Caco-2 (cell line): ENCODE measurements around the gene AGRN. TPM values are rescaled to one million over a fixed set of nuclear protein-coding genes. Genes with fewer than 3 reads are reported as not detected.

Source experiments
- BruUV-seq: library from RNA; stranded (reverse); fragments of 400-500 nt; replicated peaks from 2 replicates; lab custom pipeline; 2021; lab: Mats Ljungman, UMichigan
- CTCF ChIA-PET: fragments of 300-600 bp; sonication (Branson Sonifier 250); formaldehyde crosslinking; loops from one replicate; lab custom pipeline; 2022; ENCODE audit warnings: antibody characterized with exemption; lab: Charles Lee
- POLR2A ChIA-PET: fragments of 300-600 bp; sonication (Branson Sonifier 250); formaldehyde crosslinking; loops from one replicate; lab custom pipeline; 2022; ENCODE audit warnings: antibody characterized with exemption; lab: Charles Lee
- DNase-seq, 2 experiments: peaks; one replicate each; pipeline versions ENCODE4 v3.0.0 to v3.0.0-alpha.2; 2020 to 2022
- H3K27me3 ChIP-seq: replicated peaks from 2 replicates; pipeline ENCODE4 v1.6.0; 2011; ENCODE audit warnings: low read length; ENCODE audit not compliant: control insufficient read depth, insufficient read depth
- H3K36me3 ChIP-seq: 2 replicates; pipeline ENCODE4 v1.5.1; 2011; ENCODE audit warnings: low read length; ENCODE audit not compliant: control insufficient read depth, insufficient read depth
- H3K4me1 ChIP-seq: fragments of 250-450 bp; sonication (Bioruptor Pico); 2 replicates; pipeline ENCODE4 v1.5.1; 2020; ENCODE audit warnings: mild to moderate bottlenecking
- H3K4me3 ChIP-seq: 2 replicates; pipeline ENCODE4 v1.5.1; 2011; ENCODE audit warnings: low read depth, mild to moderate bottlenecking, control low read depth, low read length
- H3K9me3 ChIP-seq: fragments of 250-450 bp; sonication (Bioruptor Pico); 2 replicates; pipeline ENCODE4 v1.5.1; 2020; ENCODE audit warnings: mild to moderate bottlenecking, moderate library complexity
- H3K27ac Mint-ChIP-seq: one replicate; pipeline ENCODE4 v1.8.0; 2022; ENCODE audit warnings: mixed read lengths; ENCODE audit not compliant: unreplicated experiment
- H3K27me3 Mint-ChIP-seq: one replicate; pipeline ENCODE4 v1.8.0; 2022; ENCODE audit warnings: mixed read lengths; ENCODE audit not compliant: insufficient read depth, unreplicated experiment
- H3K36me3 Mint-ChIP-seq: one replicate; pipeline ENCODE4 v1.8.0; 2022; ENCODE audit warnings: mild to moderate bottlenecking, mixed read lengths; ENCODE audit not compliant: insufficient read depth, unreplicated experiment
- H3K4me1 Mint-ChIP-seq: one replicate; pipeline ENCODE4 v1.8.0; 2022; ENCODE audit warnings: low read depth, mixed read lengths; ENCODE audit not compliant: unreplicated experiment
- H3K4me3 Mint-ChIP-seq: one replicate; pipeline ENCODE4 v1.8.0; 2022; ENCODE audit warnings: mild to moderate bottlenecking, moderate library complexity, mixed read lengths; ENCODE audit not compliant: unreplicated experiment
- H3K9me3 Mint-ChIP-seq: one replicate; pipeline ENCODE4 v1.8.0; 2022; ENCODE audit warnings: mixed read lengths; ENCODE audit not compliant: unreplicated experiment
- intact Hi-C: fragments of 100-400 bp; cut with micrococcal nuclease; formaldehyde crosslinking; loops from one replicate; pipeline ENCODE4 v1.10.0; 2022; ENCODE audit not compliant: unreplicated experiment
- total RNA-seq: library from RNA; stranded (reverse); gene quantifications from 2 replicates; pipeline ENCODE4 v1.2.3, GENCODE V29; 2022
- TF ChIP-seq, protein P1 (sequence below), 2 experiments: fragments of 200-600 bp in 1 of 2; IDR thresholded peaks; 1 replicate in 1 of 2; 2 replicates in 1 of 2; pipeline versions ENCODE4 v1.5.1 to v1.8.0; 2011 to 2022; ENCODE audit warnings: antibody characterized with exemption in 1 of 2, control low read depth in 1 of 2, inconsistent platforms in 1 of 2, low read depth in 1 of 2, low read length in 1 of 2, mild to moderate bottlenecking in 1 of 2, moderate library complexity in 1 of 2; ENCODE audit not compliant: insufficient read depth in 1 of 2, severe bottlenecking in 1 of 2, unreplicated experiment in 1 of 2

The AGRN gene
- total RNA-seq, 1 experiment from 2014 or later: 176 TPM

DNA sequence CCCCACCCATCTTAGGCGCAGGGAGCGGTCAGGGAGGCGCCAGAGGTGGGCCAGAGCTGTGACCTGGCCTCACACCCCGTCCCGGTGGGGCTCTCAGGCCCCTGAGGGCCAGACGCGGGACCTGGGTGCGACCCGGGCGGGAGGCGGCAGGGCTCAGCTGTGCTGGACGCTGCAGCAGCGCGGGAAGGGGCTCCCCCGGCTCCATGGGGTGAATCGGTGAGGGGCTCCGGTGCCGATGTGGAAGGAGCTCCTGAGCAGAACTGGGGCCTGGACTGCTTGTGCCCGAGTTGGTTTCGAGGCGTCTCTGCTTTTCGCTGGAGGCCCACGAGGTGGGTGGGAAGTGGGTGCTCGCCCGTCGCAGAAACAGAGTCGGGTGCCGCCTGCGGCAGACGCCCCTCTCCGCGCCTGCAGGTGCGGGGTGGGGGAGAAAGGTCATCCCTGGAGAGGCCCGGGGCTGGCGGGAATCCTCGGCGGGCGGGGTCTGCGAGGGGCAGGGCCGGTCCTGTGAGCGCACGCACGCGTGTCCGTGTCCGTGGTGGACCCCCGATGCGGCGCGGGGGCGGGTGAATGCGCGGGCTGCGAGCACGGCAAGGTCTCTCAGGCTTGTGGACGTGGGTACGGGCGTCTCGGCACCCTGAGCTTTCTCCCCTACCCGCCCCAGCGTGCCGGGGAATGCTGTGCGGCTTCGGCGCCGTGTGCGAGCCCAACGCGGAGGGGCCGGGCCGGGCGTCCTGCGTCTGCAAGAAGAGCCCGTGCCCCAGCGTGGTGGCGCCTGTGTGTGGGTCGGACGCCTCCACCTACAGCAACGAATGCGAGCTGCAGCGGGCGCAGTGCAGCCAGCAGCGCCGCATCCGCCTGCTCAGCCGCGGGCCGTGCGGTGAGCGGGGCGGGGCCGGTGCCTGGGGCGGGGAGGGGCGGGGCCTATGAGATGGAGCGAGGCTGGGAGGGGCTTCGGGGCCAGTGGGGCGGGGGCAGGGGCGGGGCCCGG lies 20.4 kb downstream of the AGRN start:
- Histone ChIP-seq H3K4me3 (no peak overlapping the region), H3K4me1 (peaks cover 18% of the 10 kb centered on the region), H3K27me3 (no peaks in the 10 kb centered on the region), H3K36me3 (no peaks in the 10 kb centered on the region; the same call in none of the 2 replicates), H3K9me3 (no peaks in the 10 kb centered on the region)
- H3K4me1 Mint-ChIP-seq: no peaks in the 10 kb centered on the region
- intact Hi-C loops: no loop called here
- TF ChIP-seq, protein P1, sequence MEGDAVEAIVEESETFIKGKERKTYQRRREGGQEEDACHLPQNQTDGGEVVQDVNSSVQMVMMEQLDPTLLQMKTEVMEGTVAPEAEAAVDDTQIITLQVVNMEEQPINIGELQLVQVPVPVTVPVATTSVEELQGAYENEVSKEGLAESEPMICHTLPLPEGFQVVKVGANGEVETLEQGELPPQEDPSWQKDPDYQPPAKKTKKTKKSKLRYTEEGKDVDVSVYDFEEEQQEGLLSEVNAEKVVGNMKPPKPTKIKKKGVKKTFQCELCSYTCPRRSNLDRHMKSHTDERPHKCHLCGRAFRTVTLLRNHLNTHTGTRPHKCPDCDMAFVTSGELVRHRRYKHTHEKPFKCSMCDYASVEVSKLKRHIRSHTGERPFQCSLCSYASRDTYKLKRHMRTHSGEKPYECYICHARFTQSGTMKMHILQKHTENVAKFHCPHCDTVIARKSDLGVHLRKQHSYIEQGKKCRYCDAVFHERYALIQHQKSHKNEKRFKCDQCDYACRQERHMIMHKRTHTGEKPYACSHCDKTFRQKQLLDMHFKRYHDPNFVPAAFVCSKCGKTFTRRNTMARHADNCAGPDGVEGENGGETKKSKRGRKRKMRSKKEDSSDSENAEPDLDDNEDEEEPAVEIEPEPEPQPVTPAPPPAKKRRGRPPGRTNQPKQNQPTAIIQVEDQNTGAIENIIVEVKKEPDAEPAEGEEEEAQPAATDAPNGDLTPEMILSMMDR (IDR thresholded peaks at IDR 0.05; ENCODE audit: insufficient read depth in 1 of 2, low read depth in 1 of 2, low read length in 1 of 2, severe bottlenecking in 1 of 2, unreplicated experiment in 1 of 2): no peak
- H3K27me3 Mint-ChIP-seq: no peaks in the 10 kb centered on the region
- H3K9me3 Mint-ChIP-seq: no peaks in the 10 kb centered on the region
- DNase-seq: no peak
- H3K27ac Mint-ChIP-seq: peak overlapping the region; percentile 53
- ChIA-PET CTCF (no interaction called here), POLR2A (no interaction called here)
- H3K4me3 Mint-ChIP-seq: no peak overlapping the region
- peaks cover 38% of the 10 kb centered on the region for H3K36me3 Mint-ChIP-seq
- BruUV-seq: no TSS peak

DNA sequence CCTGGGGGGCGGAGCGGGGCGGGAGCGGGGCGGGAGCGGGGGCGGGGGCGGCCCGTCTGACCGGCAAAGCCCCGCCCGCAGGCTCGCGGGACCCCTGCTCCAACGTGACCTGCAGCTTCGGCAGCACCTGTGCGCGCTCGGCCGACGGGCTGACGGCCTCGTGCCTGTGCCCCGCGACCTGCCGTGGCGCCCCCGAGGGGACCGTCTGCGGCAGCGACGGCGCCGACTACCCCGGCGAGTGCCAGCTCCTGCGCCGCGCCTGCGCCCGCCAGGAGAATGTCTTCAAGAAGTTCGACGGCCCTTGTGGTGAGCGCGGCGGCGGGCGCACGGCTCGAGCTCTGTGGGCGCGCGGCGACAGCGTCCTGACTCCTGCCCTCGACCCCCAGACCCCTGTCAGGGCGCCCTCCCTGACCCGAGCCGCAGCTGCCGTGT lies 21.2 kb downstream of the AGRN start:
- no peaks in the 10 kb centered on the region for H3K27me3 ChIP-seq
- H3K9me3 ChIP-seq: no peaks in the 10 kb centered on the region
- Mint-ChIP-seq H3K4me3 (no peak overlapping the region), H3K36me3 (peaks cover 30% of the 10 kb centered on the region), H3K9me3 (no peaks in the 10 kb centered on the region), H3K27ac (no peak overlapping the region), H3K27me3 (no peaks in the 10 kb centered on the region), H3K4me1 (no peaks in the 10 kb centered on the region)
- H3K36me3 ChIP-seq: peaks cover 2% of the 10 kb centered on the region
- POLR2A ChIA-PET: no interaction called here
- TSS peak; percentile 32 for BruUV-seq
- H3K4me3 ChIP-seq: no peak overlapping the region
- intact Hi-C loops: no loop called here
- DNase-seq: no peak
- CTCF ChIA-PET: no interaction called here
- H3K4me1 ChIP-seq: peaks cover 16% of the 10 kb centered on the region
- TF ChIP-seq, protein P1 (IDR thresholded peaks at IDR 0.05; ENCODE audit: insufficient read depth in 1 of 2, low read depth in 1 of 2, low read length in 1 of 2, severe bottlenecking in 1 of 2, unreplicated experiment in 1 of 2): no peak

DNA sequence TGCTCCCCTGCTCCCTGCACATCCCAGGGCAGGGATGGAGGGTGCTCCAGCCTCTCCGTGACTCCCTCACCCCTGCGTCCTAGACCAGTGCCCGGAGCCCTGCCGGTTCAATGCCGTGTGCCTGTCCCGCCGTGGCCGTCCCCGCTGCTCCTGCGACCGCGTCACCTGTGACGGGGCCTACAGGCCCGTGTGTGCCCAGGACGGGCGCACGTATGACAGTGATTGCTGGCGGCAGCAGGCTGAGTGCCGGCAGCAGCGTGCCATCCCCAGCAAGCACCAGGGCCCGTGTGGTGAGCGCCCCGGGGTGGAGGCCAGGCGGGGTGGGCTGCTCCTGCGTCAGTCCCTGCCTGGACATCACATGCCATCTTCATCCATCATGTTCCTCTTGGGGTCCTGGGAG lies 22.0 kb downstream of the AGRN start:
- Histone ChIP-seq H3K27me3 (no peaks in the 10 kb centered on the region), H3K36me3 (peaks cover 2% of the 10 kb centered on the region), H3K4me3 (no peak overlapping the region), H3K4me1 (peaks cover 15% of the 10 kb centered on the region), H3K9me3 (no peaks in the 10 kb centered on the region)
- H3K4me1 Mint-ChIP-seq: no peaks in the 10 kb centered on the region
- peaks cover 31% of the 10 kb centered on the region for H3K36me3 Mint-ChIP-seq
- no TSS peak for BruUV-seq
- H3K27me3 Mint-ChIP-seq: no peaks in the 10 kb centered on the region
- intact Hi-C loops: no loop called here
- no peak overlapping the region for H3K4me3 Mint-ChIP-seq
- ChIA-PET CTCF (no interaction called here), POLR2A (no interaction called here)
- TF ChIP-seq, protein P1 (IDR thresholded peaks at IDR 0.05; ENCODE audit: insufficient read depth in 1 of 2, low read depth in 1 of 2, low read length in 1 of 2, severe bottlenecking in 1 of 2, unreplicated experiment in 1 of 2): no peak
- H3K27ac Mint-ChIP-seq: no peak overlapping the region
- no peak for DNase-seq
- H3K9me3 Mint-ChIP-seq: no peaks in the 10 kb centered on the region
